GM10266 (cell line): Measurements from ENCODE around the gene USH2A.

Experiments
- DNase-seq: peaks from one replicate; pipeline ENCODE4 v3.0.0; 2012; ENCODE audit errors: extremely low spot score
- TF ChIP-seq, protein P1 (sequence below): IDR thresholded peaks from 2 replicates; pipeline ENCODE4 v1.5.1; 2012; ENCODE audit warnings: mild to moderate bottlenecking, low read depth; ENCODE audit not compliant: control insufficient read depth, insufficient read depth; ENCODE audit errors: missing control alignments

USH2A gene

DNA sequence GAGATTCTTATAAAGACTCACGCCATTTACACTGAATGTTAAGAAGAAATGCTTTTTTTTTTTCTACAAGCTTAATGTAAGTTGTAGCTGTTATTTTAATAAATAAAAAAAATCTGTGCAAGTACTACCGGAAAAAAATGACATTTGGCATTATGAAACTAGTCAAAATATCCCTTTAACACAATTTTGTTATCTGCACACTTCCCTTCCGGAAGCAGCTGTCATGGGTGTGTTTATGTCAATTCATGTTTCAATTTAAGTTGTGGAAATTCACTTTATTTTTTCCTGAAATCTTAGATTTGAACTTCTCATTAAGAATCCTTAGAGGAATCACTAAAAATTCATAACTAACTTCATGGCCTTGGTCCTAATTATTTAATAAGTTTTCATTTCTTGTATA, 548.0 kb downstream of the USH2A start:
- DNase-seq = no peak
- TF ChIP-seq, protein P1, sequence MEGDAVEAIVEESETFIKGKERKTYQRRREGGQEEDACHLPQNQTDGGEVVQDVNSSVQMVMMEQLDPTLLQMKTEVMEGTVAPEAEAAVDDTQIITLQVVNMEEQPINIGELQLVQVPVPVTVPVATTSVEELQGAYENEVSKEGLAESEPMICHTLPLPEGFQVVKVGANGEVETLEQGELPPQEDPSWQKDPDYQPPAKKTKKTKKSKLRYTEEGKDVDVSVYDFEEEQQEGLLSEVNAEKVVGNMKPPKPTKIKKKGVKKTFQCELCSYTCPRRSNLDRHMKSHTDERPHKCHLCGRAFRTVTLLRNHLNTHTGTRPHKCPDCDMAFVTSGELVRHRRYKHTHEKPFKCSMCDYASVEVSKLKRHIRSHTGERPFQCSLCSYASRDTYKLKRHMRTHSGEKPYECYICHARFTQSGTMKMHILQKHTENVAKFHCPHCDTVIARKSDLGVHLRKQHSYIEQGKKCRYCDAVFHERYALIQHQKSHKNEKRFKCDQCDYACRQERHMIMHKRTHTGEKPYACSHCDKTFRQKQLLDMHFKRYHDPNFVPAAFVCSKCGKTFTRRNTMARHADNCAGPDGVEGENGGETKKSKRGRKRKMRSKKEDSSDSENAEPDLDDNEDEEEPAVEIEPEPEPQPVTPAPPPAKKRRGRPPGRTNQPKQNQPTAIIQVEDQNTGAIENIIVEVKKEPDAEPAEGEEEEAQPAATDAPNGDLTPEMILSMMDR = no peak

DNA sequence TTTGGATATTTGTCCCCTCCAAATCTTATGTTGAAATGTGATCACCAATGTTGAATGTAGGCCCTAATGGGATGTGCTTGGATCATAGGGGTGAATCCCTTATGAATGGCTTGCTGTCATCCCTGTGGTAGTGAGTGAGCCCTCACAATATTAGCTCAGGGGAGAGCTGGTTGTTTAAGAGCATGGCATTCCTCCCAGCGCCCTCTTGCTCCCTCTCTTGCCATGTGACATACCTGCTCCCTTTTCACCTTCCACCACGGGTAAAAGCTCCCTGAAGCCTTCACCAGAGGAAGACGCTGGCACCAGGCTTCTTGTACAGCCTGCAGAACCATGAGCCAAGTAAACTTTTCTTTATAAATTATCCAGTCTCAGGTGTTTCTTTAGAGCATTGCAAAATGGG, 550.6 kb downstream of the USH2A start:
- TF ChIP-seq, protein P1 = no peak
- DNase-seq = no peak

DNA sequence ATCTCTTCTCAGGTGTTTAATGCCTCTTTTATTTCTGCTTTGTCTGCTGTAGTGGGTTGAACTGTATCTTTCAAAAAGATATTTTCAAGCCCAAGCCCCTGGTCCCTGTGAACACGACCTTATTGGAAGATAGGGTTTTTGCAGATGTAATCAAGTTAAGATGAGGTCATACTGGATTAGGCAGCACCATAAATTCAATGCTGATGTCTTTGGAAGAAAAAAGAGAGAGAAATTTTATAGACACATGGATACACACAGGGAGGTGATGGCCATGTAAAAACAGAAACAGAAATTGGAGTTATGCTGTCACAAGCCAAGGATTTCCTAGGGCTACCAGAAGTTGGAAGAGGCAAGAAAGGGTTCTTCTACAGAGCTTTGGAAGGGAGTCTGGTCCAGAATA, 554.7 kb downstream of the USH2A start:
- TF ChIP-seq, protein P1 = no peak
- DNase-seq = no peak

DNA sequence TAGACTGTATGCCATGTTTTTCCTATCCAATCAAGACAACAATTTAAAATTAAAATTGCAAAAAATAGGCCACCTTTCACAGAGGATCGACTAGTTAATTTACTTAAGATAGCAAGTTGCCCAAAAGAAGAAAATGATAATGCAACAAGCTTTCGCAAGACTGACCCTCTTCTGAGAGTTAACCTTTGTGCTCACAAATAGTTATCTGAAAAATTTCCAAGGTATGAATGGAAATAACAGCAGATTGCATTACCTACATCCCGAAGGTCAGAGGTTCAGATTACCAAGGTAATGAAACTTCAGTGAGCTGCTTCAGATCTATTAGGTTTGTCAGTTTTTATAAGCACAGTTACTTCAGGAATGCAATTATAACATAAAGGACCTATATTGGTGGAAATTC, 558.2 kb downstream of the USH2A start:
- TF ChIP-seq, protein P1 = no peak
- no peak for DNase-seq

DNA sequence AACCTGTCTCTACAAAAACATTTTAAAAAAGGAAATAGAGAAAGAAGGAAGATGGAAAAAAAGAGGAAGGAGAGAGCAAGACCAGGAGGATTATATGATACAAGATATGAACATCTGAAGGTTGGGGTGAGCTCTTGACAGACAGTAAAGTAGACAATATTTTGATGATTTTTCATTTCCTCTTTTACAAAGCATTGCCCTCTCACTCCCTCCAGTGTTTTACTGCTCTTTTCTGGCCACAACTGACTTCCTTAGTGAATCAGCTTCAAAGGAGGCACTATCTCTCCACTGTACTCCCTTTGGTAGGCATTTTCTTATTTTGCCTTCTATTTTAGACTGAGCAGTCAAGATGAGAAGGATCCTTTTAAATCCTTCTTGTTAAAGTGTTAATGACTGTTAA, 559.5 kb downstream of the USH2A start:
- no peak for DNase-seq
- TF ChIP-seq, protein P1 = no peak

DNA sequence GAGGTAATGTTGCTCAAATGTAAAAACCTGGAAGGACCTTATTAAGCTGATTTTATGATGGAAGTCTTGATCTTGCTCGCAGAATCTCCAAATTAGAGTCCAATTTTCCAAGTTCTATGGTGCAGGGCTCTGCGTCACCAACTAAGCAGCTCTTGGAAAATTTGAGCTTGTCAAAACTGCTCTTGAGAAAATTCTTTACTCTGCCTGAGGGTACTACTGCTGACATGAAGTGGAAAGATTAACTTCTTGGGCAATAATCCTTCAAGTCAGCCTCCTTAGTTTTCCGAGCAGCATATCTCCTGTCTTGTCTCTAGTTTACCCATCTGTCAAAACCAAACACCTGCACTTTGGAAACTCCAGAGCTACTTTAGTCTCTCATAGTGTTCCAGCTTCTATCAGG, 562.4 kb downstream of the USH2A start:
- TF ChIP-seq, protein P1 = no peak
- DNase-seq = no peak

DNA sequence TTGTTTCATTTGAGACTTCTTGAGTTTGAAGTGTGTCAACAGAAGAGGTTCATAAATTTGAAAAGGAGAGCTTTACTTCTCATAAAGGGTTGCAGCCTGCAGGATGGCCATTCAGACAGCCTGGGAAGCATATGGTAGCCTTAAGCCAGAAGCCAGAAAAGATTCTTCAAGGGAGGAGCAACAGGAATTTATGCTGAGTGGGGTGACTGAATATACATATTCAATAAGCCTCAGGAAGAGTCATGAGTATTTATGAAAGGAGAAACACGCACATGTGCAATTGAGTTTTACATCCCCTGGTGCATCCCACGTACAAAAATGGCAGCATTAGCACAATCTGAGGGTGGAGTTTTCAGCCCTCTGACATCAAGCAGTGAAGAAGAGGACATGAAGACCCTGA, 565.9 kb downstream of the USH2A start:
- TF ChIP-seq, protein P1 = no peak
- DNase-seq = no peak
